ENCODE results near the gene PRAMEF4.
"Not testable (repeated sequence)": the region's sequence is repeated elsewhere in the genome, so short reads cannot be mapped to it uniquely, and the experiment has no call there.

Gene PRAMEF4

GRCh38 chr1:12878453-12878852, 7.5 kb downstream of the PRAMEF4 start:
- not testable (repeated sequence) for H3K4me1 ChIP-seq (ENCODE audit: insufficient read depth, low read length, poor library complexity, severe bottlenecking); H3K79me2 ChIP-seq (ENCODE audit: insufficient read depth, low read length); H3K9ac ChIP-seq (ENCODE audit: low read depth, low read length, poor library complexity, severe bottlenecking); H3K9me2 ChIP-seq (replicated peaks; ENCODE audit: low read depth, low read length); H3K36me3 ChIP-seq (ENCODE audit: insufficient read depth, low read length); H3K4me3 ChIP-seq (ENCODE audit: low read length, poor library complexity, severe bottlenecking); H3K4me2 ChIP-seq (ENCODE audit: low read depth, low read length, poor library complexity, severe bottlenecking); H3F3A ChIP-seq (ENCODE audit: low read depth); H3K27me3 ChIP-seq (ENCODE audit: insufficient read depth, low read length, poor library complexity, severe bottlenecking); H2AFZ ChIP-seq (ENCODE audit: low read length); H4K20me1 ChIP-seq (ENCODE audit: insufficient read depth, low read length, poor library complexity, severe bottlenecking); H3K9me3 ChIP-seq (ENCODE audit: insufficient read depth, low read depth, low read length)

GRCh38 chr1:12863131-12863880, 22.7 kb downstream of the PRAMEF4 start:
- not testable (repeated sequence) for H3K27me3 ChIP-seq (ENCODE audit: insufficient read depth, low read length, poor library complexity, severe bottlenecking); H2AFZ ChIP-seq (ENCODE audit: low read length); H3K4me1 ChIP-seq (ENCODE audit: insufficient read depth, low read length, poor library complexity, severe bottlenecking); H3F3A ChIP-seq (ENCODE audit: low read depth); H4K20me1 ChIP-seq (ENCODE audit: insufficient read depth, low read length, poor library complexity, severe bottlenecking); H3K9me3 ChIP-seq (ENCODE audit: insufficient read depth, low read depth, low read length); H3K4me2 ChIP-seq (ENCODE audit: low read depth, low read length, poor library complexity, severe bottlenecking); H3K4me3 ChIP-seq (ENCODE audit: low read length, poor library complexity, severe bottlenecking); H3K36me3 ChIP-seq (ENCODE audit: insufficient read depth, low read length); H3K9me2 ChIP-seq (replicated peaks; ENCODE audit: low read depth, low read length); H3K9ac ChIP-seq (ENCODE audit: low read depth, low read length, poor library complexity, severe bottlenecking); H3K79me2 ChIP-seq (ENCODE audit: insufficient read depth, low read length)

- H3K79me2 ChIP-seq (ENCODE audit: insufficient read depth, low read length); H2AFZ ChIP-seq (ENCODE audit: low read length); H4K20me1 ChIP-seq (ENCODE audit: insufficient read depth, low read length, poor library complexity, severe bottlenecking); H3K36me3 ChIP-seq (ENCODE audit: insufficient read depth, low read length); H3K9me2 ChIP-seq (replicated peaks; ENCODE audit: low read depth, low read length); H3F3A ChIP-seq (ENCODE audit: low read depth); H3K4me2 ChIP-seq (ENCODE audit: low read depth, low read length, poor library complexity, severe bottlenecking); H3K27me3 ChIP-seq (ENCODE audit: insufficient read depth, low read length, poor library complexity, severe bottlenecking); H3K4me3 ChIP-seq (ENCODE audit: low read length, poor library complexity, severe bottlenecking); H3K4me1 ChIP-seq (ENCODE audit: insufficient read depth, low read length, poor library complexity, severe bottlenecking); H3K9me3 ChIP-seq (ENCODE audit: insufficient read depth, low read depth, low read length); H3K9ac ChIP-seq (ENCODE audit: low read depth, low read length, poor library complexity, severe bottlenecking): not testable (repeated sequence)
Measured at GRCh38 chr1:12856786-12857185, 29.2 kb downstream of the PRAMEF4 start, which contains the start of gene PRAMEF2. Gene PRAMEF2, plus strand, starts transcription at chr1:12857086. Its CDS starts 1,924 bp downstream, at chr1:12859010.

- no peaks in the 10 kb centered on the region for H4K20me1 ChIP-seq (ENCODE audit: insufficient read depth, low read length, poor library complexity, severe bottlenecking)
- H3K4me2 ChIP-seq (ENCODE audit: low read depth, low read length, poor library complexity, severe bottlenecking), result no peak overlapping the region
- no peak overlapping the region for H3K4me3 ChIP-seq (ENCODE audit: low read length, poor library complexity, severe bottlenecking)
- no peaks in the 10 kb centered on the region for H3K9me2 ChIP-seq (replicated peaks; ENCODE audit: low read depth, low read length)
- no peaks in the 10 kb centered on the region for H3K27me3 ChIP-seq (ENCODE audit: insufficient read depth, low read length, poor library complexity, severe bottlenecking)
- H3K4me1 ChIP-seq (ENCODE audit: insufficient read depth, low read length, poor library complexity, severe bottlenecking), result no peaks in the 10 kb centered on the region
- H3K36me3 ChIP-seq (ENCODE audit: insufficient read depth, low read length), result no peaks in the 10 kb centered on the region
- H2AFZ ChIP-seq (ENCODE audit: low read length), result no peak overlapping the region
- TF ChIP-seq EZH2phosphoT487 (IDR thresholded peaks at IDR 0.05; ENCODE audit: borderline replicate concordance) (no peak), CTCF (conservative IDR thresholded peaks at IDR 0.05; ENCODE audit: low read length) (no peak)
- no peaks in the 10 kb centered on the region for H3F3A ChIP-seq (ENCODE audit: low read depth)
- no peak overlapping the region for H3K9ac ChIP-seq (ENCODE audit: low read depth, low read length, poor library complexity, severe bottlenecking)
- no peaks in the 10 kb centered on the region for H3K79me2 ChIP-seq (ENCODE audit: insufficient read depth, low read length)
- no peaks in the 10 kb centered on the region for H3K9me3 ChIP-seq (ENCODE audit: insufficient read depth, low read depth, low read length)
Measured at GRCh38 chr1:12851779-12852178, 34.2 kb downstream of the PRAMEF4 start.

GRCh38 chr1:12848620-12849019, 37.4 kb downstream of the PRAMEF4 start, which contains the start of gene HNRNPCL1:
Gene HNRNPCL1, minus strand, starts transcription at chr1:12848720. Its CDS starts 431 bp downstream, at chr1:12848289.
- not testable (repeated sequence) for H3K4me2 ChIP-seq (ENCODE audit: low read depth, low read length, poor library complexity, severe bottlenecking); H3K4me3 ChIP-seq (ENCODE audit: low read length, poor library complexity, severe bottlenecking); H2AFZ ChIP-seq (ENCODE audit: low read length); H3K4me1 ChIP-seq (ENCODE audit: insufficient read depth, low read length, poor library complexity, severe bottlenecking); H3K9me3 ChIP-seq (ENCODE audit: insufficient read depth, low read depth, low read length); H3K9me2 ChIP-seq (replicated peaks; ENCODE audit: low read depth, low read length); H3F3A ChIP-seq (ENCODE audit: low read depth); H3K79me2 ChIP-seq (ENCODE audit: insufficient read depth, low read length); H3K27me3 ChIP-seq (ENCODE audit: insufficient read depth, low read length, poor library complexity, severe bottlenecking); H3K36me3 ChIP-seq (ENCODE audit: insufficient read depth, low read length); H4K20me1 ChIP-seq (ENCODE audit: insufficient read depth, low read length, poor library complexity, severe bottlenecking); H3K9ac ChIP-seq (ENCODE audit: low read depth, low read length, poor library complexity, severe bottlenecking)

- not testable (repeated sequence) for H3K4me2 ChIP-seq (ENCODE audit: low read depth, low read length, poor library complexity, severe bottlenecking); H2AFZ ChIP-seq (ENCODE audit: low read length); H3K27me3 ChIP-seq (ENCODE audit: insufficient read depth, low read length, poor library complexity, severe bottlenecking); H3K9ac ChIP-seq (ENCODE audit: low read depth, low read length, poor library complexity, severe bottlenecking); H4K20me1 ChIP-seq (ENCODE audit: insufficient read depth, low read length, poor library complexity, severe bottlenecking); H3K9me2 ChIP-seq (replicated peaks; ENCODE audit: low read depth, low read length); H3K36me3 ChIP-seq (ENCODE audit: insufficient read depth, low read length); H3K79me2 ChIP-seq (ENCODE audit: insufficient read depth, low read length); H3F3A ChIP-seq (ENCODE audit: low read depth); H3K4me3 ChIP-seq (ENCODE audit: low read length, poor library complexity, severe bottlenecking); H3K9me3 ChIP-seq (ENCODE audit: insufficient read depth, low read depth, low read length); H3K4me1 ChIP-seq (ENCODE audit: insufficient read depth, low read length, poor library complexity, severe bottlenecking)
Measured at GRCh38 chr1:12833251-12833650, 52.8 kb downstream of the PRAMEF4 start.

Data from Loucy (cell line).